Measurements from ENCODE around the gene IQCC. TPM values are rescaled to one million over a fixed set of nuclear protein-coding genes. Genes with fewer than 3 reads are reported as not detected.

Gene IQCC
- total RNA-seq, 1 experiment from 2014 or later = 1.2 TPM

DNA sequence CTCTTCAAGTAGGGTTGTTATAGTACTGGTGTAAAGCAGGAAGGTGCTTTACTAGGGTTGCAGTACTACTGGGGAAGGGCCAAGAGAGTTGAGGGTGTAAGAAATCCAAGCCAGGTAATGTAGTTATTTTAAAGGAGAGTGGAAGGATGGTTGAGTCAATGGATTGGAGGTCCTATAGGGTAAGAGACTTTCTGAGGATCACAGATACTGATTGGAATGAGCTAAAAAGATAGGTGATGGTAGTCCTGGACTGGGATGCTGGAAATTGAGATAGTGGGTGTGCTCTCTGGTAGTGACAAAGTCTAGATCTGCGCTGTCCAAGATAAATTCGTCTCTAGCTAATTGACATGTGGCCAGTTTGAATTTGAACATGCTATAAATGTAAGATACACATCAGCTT lies 19.0 kb upstream of the IQCC start:
- Histone ChIP-seq H3K4me3 (ENCODE audit: low read length) (no peak overlapping the region), H2AFZ (ENCODE audit: low read length) (no peak overlapping the region), H3K79me2 (ENCODE audit: low read length) (peaks cover 47% of the 10 kb centered on the region), H3K36me3 (ENCODE audit: insufficient read depth, low read length) (peaks cover 58% of the 10 kb centered on the region), H3K9me2 (replicated peaks; ENCODE audit: insufficient read depth, low read length) (no peaks in the 10 kb centered on the region), H4K20me1 (ENCODE audit: insufficient read depth, low read depth, low read length) (peaks cover 13% of the 10 kb centered on the region), H3K4me2 (ENCODE audit: low read depth, low read length, poor library complexity, severe bottlenecking) (no peak overlapping the region), H3K27ac (ENCODE audit: low read length) (peak overlapping the region; percentile 56; the same call in 1 of the 2 replicates), H3K4me1 (ENCODE audit: low read length) (peaks cover 7% of the 10 kb centered on the region), H3K9me3 (ENCODE audit: low read length) (no peaks in the 10 kb centered on the region), H3K9ac (ENCODE audit: low read length) (no peak overlapping the region; the same call in 1 of the 2 replicates), H3K27me3 (ENCODE audit: low read length) (no peaks in the 10 kb centered on the region)
- no peak for DNase-seq

DNA sequence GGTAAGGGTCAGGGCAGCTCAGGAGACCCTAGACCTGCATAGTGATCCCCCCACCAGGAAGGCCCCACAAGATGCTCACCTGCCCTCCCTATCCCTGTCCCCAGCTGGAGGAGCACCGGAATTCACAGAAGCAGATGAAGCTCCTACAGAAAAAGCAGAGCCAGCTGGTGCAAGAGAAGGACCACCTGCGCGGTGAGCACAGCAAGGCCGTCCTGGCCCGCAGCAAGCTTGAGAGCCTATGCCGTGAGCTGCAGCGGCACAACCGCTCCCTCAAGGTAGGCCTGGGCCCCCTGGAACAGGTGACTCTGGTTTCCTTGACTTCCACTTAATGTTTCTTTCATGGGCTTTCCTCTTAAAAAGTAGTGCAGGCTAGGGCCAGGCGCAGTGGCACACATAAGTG lies 17.6 kb upstream of the IQCC start:
- Histone ChIP-seq H3K79me2 (ENCODE audit: low read length) (peaks cover 34% of the 10 kb centered on the region), H3K9ac (ENCODE audit: low read length) (no peak overlapping the region), H3K27me3 (ENCODE audit: low read length) (no peaks in the 10 kb centered on the region), H3K4me1 (ENCODE audit: low read length) (no peaks in the 10 kb centered on the region), H3K9me2 (replicated peaks; ENCODE audit: insufficient read depth, low read length) (no peaks in the 10 kb centered on the region), H3K9me3 (ENCODE audit: low read length) (no peaks in the 10 kb centered on the region), H3K4me2 (ENCODE audit: low read depth, low read length, poor library complexity, severe bottlenecking) (no peak overlapping the region), H2AFZ (ENCODE audit: low read length) (no peak overlapping the region), H3K27ac (ENCODE audit: low read length) (no peak overlapping the region), H3K36me3 (ENCODE audit: insufficient read depth, low read length) (peaks cover 63% of the 10 kb centered on the region), H3K4me3 (ENCODE audit: low read length) (no peak overlapping the region), H4K20me1 (ENCODE audit: insufficient read depth, low read depth, low read length) (peaks cover 13% of the 10 kb centered on the region)
- DNase-seq = no peak

DNA sequence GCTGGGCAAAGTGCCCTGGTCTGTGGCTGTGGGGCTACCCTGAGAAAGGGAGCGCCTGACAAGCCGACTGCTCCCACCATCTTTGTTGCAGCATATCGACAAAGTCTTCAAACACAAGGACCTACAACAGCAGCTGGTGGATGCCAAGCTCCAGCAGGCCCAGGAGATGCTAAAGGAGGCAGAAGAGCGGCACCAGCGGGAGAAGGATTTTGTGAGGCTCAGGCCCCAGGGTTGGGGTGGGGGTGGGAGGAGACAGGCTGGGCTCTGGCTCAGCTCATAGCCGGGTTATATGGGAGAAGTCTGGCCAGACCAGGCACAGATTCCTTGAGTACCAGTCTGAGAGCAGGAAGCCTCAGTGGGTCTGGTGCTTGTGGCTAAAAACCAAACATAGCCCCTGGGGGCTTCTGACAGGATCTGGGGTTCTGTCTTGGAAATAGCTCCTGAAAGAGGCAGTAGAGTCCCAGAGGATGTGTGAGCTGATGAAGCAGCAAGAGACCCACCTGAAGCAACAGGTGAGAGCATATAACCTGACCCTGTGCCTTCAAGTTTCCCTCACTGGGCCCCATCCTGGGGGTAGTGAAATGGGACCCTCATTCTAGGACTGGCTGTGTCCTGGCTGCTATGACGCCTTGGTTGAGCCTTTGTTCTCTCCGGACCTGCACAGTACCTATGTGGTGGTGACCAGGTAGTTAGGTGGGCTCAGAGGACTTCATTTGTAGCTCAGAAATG lies 13.1 kb upstream of the IQCC start:
- Histone ChIP-seq H3K4me3 (ENCODE audit: low read length) (no peak overlapping the region), H3K27me3 (ENCODE audit: low read length) (no peaks in the 10 kb centered on the region), H3K27ac (ENCODE audit: low read length) (no peak overlapping the region), H3K9me3 (ENCODE audit: low read length) (no peaks in the 10 kb centered on the region), H3K4me2 (ENCODE audit: low read depth, low read length, poor library complexity, severe bottlenecking) (no peak overlapping the region), H3K4me1 (ENCODE audit: low read length) (no peaks in the 10 kb centered on the region), H3K36me3 (ENCODE audit: insufficient read depth, low read length) (peaks cover 41% of the 10 kb centered on the region), H2AFZ (ENCODE audit: low read length) (no peak overlapping the region), H3K79me2 (ENCODE audit: low read length) (peaks cover 1% of the 10 kb centered on the region; the same call in 1 of the 2 replicates), H4K20me1 (ENCODE audit: insufficient read depth, low read depth, low read length) (0 out of 2 replicates have a peak, but pooled peaks cover 6% of the 10 kb centered on the region), H3K9ac (ENCODE audit: low read length) (no peak overlapping the region), H3K9me2 (replicated peaks; ENCODE audit: insufficient read depth, low read length) (no peaks in the 10 kb centered on the region)
- DNase-seq = no peak

DNA sequence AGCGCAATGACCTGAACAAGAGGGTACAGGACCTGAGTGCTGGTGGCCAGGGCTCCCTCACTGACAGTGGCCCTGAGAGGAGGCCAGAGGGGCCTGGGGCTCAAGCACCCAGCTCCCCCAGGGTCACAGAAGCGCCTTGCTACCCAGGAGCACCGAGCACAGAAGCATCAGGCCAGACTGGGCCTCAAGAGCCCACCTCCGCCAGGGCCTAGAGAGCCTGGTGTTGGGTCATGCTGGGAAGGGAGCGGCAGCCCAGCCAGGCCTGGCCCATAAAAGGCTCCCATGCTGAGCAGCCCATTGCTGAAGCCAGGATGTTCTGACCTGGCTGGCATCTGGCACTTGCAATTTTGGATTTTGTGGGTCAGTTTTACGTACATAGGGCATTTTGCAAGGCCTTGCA lies 10.5 kb upstream of the IQCC start:
- no peak overlapping the region for H3K4me3 ChIP-seq (ENCODE audit: low read length)
- H3K27me3 ChIP-seq (ENCODE audit: low read length) = no peaks in the 10 kb centered on the region
- no peak overlapping the region for H3K9ac ChIP-seq (ENCODE audit: low read length)
- no peak overlapping the region for H3K4me2 ChIP-seq (ENCODE audit: low read depth, low read length, poor library complexity, severe bottlenecking)
- peaks cover 17% of the 10 kb centered on the region; the same call in 1 of the 2 replicates for H3K36me3 ChIP-seq (ENCODE audit: insufficient read depth, low read length)
- no peak overlapping the region for H3K27ac ChIP-seq (ENCODE audit: low read length)
- H3K9me2 ChIP-seq (replicated peaks; ENCODE audit: insufficient read depth, low read length) = no peaks in the 10 kb centered on the region
- no peak overlapping the region for H2AFZ ChIP-seq (ENCODE audit: low read length)
- peaks cover 17% of the 10 kb centered on the region for H3K4me1 ChIP-seq (ENCODE audit: low read length)
- H3K9me3 ChIP-seq (ENCODE audit: low read length) = no peaks in the 10 kb centered on the region
- DNase-seq = no peak
- H4K20me1 ChIP-seq (ENCODE audit: insufficient read depth, low read depth, low read length) = no peaks in the 10 kb centered on the region
- no peaks in the 10 kb centered on the region for H3K79me2 ChIP-seq (ENCODE audit: low read length)

DNA sequence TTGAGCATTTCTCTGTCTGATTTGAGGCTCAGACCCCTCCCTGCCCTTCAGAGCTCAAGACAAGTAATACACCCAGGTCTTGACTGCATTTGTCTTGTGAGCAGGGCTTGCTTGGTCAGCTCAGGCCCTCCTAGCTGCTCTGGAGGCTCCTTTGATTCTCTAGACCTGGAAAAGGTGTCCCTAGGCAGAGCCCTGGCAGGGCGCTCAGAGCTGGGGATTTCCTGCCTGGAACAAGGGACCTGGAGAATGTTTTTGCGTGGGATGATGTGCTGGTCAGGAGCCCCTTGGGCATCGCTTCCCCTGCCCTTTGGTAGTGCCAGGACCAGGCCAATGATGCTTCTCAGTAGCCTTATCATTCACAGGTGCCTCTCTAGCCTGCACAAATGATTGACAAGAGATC lies 9.9 kb upstream of the IQCC start:
- no peak overlapping the region for H2AFZ ChIP-seq (ENCODE audit: low read length)
- no peak overlapping the region for H3K4me3 ChIP-seq (ENCODE audit: low read length)
- H3K9me3 ChIP-seq (ENCODE audit: low read length) = no peaks in the 10 kb centered on the region
- H3K36me3 ChIP-seq (ENCODE audit: insufficient read depth, low read length) = peaks cover 12% of the 10 kb centered on the region; the same call in 1 of the 2 replicates
- DNase-seq = no peak
- H3K9ac ChIP-seq (ENCODE audit: low read length) = no peak overlapping the region
- H3K9me2 ChIP-seq (replicated peaks; ENCODE audit: insufficient read depth, low read length) = no peaks in the 10 kb centered on the region
- no peak overlapping the region for H3K4me2 ChIP-seq (ENCODE audit: low read depth, low read length, poor library complexity, severe bottlenecking)
- H4K20me1 ChIP-seq (ENCODE audit: insufficient read depth, low read depth, low read length) = no peaks in the 10 kb centered on the region
- no peaks in the 10 kb centered on the region for H3K27me3 ChIP-seq (ENCODE audit: low read length)
- H3K4me1 ChIP-seq (ENCODE audit: low read length) = peaks cover 23% of the 10 kb centered on the region
- no peaks in the 10 kb centered on the region for H3K79me2 ChIP-seq (ENCODE audit: low read length)
- no peak overlapping the region for H3K27ac ChIP-seq (ENCODE audit: low read length)

DNA sequence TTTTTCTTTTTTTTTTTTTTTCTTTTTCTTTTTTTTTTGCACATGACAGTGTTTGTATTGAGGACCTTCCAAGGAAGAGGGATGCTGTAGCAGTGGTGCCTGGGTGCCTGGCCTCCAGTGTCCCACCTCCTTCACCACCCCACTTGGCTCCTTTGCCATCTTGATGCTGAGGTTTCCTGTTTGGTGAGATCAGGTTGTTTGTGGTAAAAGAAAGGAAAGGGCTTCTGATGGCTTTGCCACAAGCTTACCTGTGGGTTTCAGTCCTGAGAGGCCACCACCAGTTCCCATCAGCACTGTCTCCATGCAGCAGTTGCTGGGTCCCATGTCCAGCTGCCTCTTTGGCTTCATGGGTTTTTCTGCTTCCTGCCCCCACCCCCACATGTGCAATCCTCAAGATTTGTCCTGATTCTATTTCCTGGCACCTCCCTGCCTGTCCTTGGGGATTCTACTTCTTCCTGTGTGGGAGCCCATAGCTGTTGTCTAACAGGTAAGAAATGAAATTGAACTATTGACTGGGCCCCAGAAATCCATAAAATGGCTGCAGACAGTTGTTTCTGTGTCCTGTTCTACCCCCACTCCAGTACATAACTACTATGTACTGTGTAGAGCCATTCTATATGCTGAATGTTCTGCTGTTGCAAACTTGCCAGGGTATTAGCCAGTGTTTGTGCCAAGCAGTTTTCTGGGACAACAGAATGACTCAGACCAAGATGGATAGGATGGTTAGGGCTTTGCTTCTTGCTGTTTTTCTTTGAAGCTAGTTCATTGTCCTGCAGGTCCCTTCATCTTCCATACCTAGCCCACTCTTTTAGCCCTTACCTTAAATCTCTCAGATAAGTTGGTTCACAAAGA lies 9.3 kb upstream of the IQCC start:
- Histone ChIP-seq H2AFZ (ENCODE audit: low read length) (no peak overlapping the region), H3K4me3 (ENCODE audit: low read length) (no peak overlapping the region), H3K4me2 (ENCODE audit: low read depth, low read length, poor library complexity, severe bottlenecking) (no peak overlapping the region), H3K27ac (ENCODE audit: low read length) (no peak overlapping the region), H3K4me1 (ENCODE audit: low read length) (peaks cover 29% of the 10 kb centered on the region), H3K27me3 (ENCODE audit: low read length) (no peaks in the 10 kb centered on the region), H3K9ac (ENCODE audit: low read length) (no peak overlapping the region), H3K79me2 (ENCODE audit: low read length) (peaks cover under 1% of the 10 kb centered on the region; the same call in 1 of the 2 replicates), H3K9me3 (ENCODE audit: low read length) (no peaks in the 10 kb centered on the region), H4K20me1 (ENCODE audit: insufficient read depth, low read depth, low read length) (no peaks in the 10 kb centered on the region), H3K9me2 (replicated peaks; ENCODE audit: insufficient read depth, low read length) (no peaks in the 10 kb centered on the region), H3K36me3 (ENCODE audit: insufficient read depth, low read length) (peaks cover 12% of the 10 kb centered on the region; the same call in 1 of the 2 replicates)
- DNase-seq = no peak

DNA sequence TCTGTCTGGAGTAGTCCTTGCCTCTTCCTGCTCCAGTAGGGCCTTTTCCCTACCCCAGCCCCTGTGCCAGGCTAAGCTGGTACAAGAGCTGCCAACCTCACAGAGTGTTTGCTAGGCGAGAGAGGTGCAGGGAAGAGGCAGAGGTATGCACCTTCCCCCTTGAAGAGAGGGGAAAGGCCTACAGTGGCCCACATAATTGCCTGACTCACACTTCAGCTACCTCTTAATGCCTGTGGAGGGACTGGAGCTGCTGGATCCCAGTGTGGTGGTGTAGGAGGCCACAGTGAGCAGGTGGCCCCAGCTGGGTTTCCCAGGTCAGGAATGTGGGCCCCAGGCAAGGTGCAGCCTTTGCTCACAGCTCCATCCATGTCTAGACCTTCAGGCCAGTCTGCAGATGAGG lies 8.4 kb upstream of the IQCC start:
- Histone ChIP-seq H3K27ac (ENCODE audit: low read length) (no peak overlapping the region), H3K27me3 (ENCODE audit: low read length) (no peaks in the 10 kb centered on the region), H3K4me2 (ENCODE audit: low read depth, low read length, poor library complexity, severe bottlenecking) (no peak overlapping the region), H3K79me2 (ENCODE audit: low read length) (peaks cover 8% of the 10 kb centered on the region; the same call in 1 of the 2 replicates), H2AFZ (ENCODE audit: low read length) (no peak overlapping the region), H3K4me1 (ENCODE audit: low read length) (peaks cover 38% of the 10 kb centered on the region), H3K4me3 (ENCODE audit: low read length) (no peak overlapping the region), H3K9ac (ENCODE audit: low read length) (no peak overlapping the region), H3K36me3 (ENCODE audit: insufficient read depth, low read length) (peaks cover 7% of the 10 kb centered on the region; the same call in 1 of the 2 replicates), H4K20me1 (ENCODE audit: insufficient read depth, low read depth, low read length) (no peaks in the 10 kb centered on the region), H3K9me3 (ENCODE audit: low read length) (no peaks in the 10 kb centered on the region), H3K9me2 (replicated peaks; ENCODE audit: insufficient read depth, low read length) (no peaks in the 10 kb centered on the region)
- no peak for DNase-seq

DNA sequence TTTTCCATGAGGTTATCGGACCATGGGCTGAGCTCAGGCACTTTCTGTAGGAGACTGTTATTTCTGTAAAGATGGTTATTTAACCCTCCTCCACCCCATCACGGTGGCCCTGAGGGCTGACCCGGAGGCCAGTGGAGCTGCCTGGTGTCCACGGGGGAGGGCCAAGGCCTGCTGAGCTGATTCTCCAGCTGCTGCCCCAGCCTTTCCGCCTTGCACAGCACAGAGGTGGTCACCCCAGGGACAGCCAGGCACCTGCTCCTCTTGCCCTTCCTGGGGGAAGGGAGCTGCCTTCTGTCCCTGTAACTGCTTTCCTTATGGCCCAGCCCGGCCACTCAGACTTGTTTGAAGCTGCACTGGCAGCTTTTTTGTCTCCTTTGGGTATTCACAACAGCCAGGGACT lies 7.6 kb upstream of the IQCC start:
- Histone ChIP-seq H3K27ac (ENCODE audit: low read length) (no peak overlapping the region), H3K36me3 (ENCODE audit: insufficient read depth, low read length) (no peaks in the 10 kb centered on the region; the same call in 1 of the 2 replicates), H3K27me3 (ENCODE audit: low read length) (no peaks in the 10 kb centered on the region), H3K9me3 (ENCODE audit: low read length) (no peaks in the 10 kb centered on the region), H3K4me3 (ENCODE audit: low read length) (no peak overlapping the region), H3K9me2 (replicated peaks; ENCODE audit: insufficient read depth, low read length) (no peaks in the 10 kb centered on the region), H3K4me1 (ENCODE audit: low read length) (peaks cover 43% of the 10 kb centered on the region), H3K79me2 (ENCODE audit: low read length) (peaks cover 10% of the 10 kb centered on the region; the same call in 1 of the 2 replicates), H3K4me2 (ENCODE audit: low read depth, low read length, poor library complexity, severe bottlenecking) (no peak overlapping the region), H4K20me1 (ENCODE audit: insufficient read depth, low read depth, low read length) (no peaks in the 10 kb centered on the region), H3K9ac (ENCODE audit: low read length) (no peak overlapping the region), H2AFZ (ENCODE audit: low read length) (no peak overlapping the region)
- DNase-seq = no peak
